Pancreas (tissue), 10 donors: ENCODE results near the gene GORASP2. TPM values are rescaled to one million over a fixed set of nuclear protein-coding genes. Genes with fewer than 3 reads are reported as not detected.

ENCODE experiments used
- ATAC-seq, 4 donors: fragments of 200-7000 bp; cut with Tn5 transposase; one replicate each; pipeline versions ENCODE4 v1.8.0 to v1.9.1; 2020; ENCODE audit warnings: mild to moderate bottlenecking in 4 of 4, moderate library complexity in 4 of 4
- DNase-seq, 6 donors: peaks; one replicate each; pipeline ENCODE4 v3.0.0-alpha.2; 2020
- FAIRE-seq: peaks from 2 replicates; lab custom pipeline; 2012; peaks lifted over from hg19 to GRCh38; lab: Jason Lieb, UNC
- H3K27ac ChIP-seq, 4 donors: fragments of 200-600 bp; sonication (generic); 1 replicate in 3 of 4; 2 replicates in 1 of 4; pipeline versions ENCODE4 v1.5.0 to v1.8.0; 2020
- H3K27me3 ChIP-seq, 4 donors: fragments of 200-600 bp; one replicate each; pipeline ENCODE4 v1.8.0; 2021
- H3K36me3 ChIP-seq, 3 donors: fragments of 200-600 bp; sonication (generic) in 1 of 3; one replicate each; pipeline versions ENCODE4 v1.5.0 to v1.8.0; 2020 to 2021
- H3K4me1 ChIP-seq, 3 donors: fragments of 200-600 bp; one replicate each; pipeline ENCODE4 v1.8.0; 2021
- H3K4me3 ChIP-seq, 4 donors: fragments of 200-600 bp; sonication (generic) in 2 of 4; one replicate each; pipeline versions ENCODE4 v1.5.0 to v1.8.0; 2020 to 2021
- H3K9me3 ChIP-seq, 4 donors: fragments of 200-600 bp; one replicate each; pipeline ENCODE4 v1.8.0; 2021
- CTCF ChIP-seq, 4 donors: fragments of 200-600 bp; sonication (generic) in 3 of 4; IDR thresholded peaks; one replicate each; pipeline versions ENCODE4 v1.5.0 to v1.8.0; 2021; ENCODE audit warnings: antibody characterized with exemption in 4 of 4
- WGBS, 2 donors: extraction: QIAGEN DNeasy Blood & Tissue Kit; methylation state at CpG; one replicate each; pipeline ENCODE4 v1.1.7; 2013; 5-methylcytosine and 5-hydroxymethylcytosine counted together
- intact Hi-C, 3 donors: fragments of 100-400 bp; cut with DNase I; formaldehyde crosslinking; loops; one replicate each; pipeline versions ENCODE4 v1.11.1 to v1.14.2; 2022
- polyA plus RNA-seq, 2 donors: library from polyadenylated mRNA; stranded (reverse); fragments of 200-250 nt; gene quantifications; one replicate each; pipeline ENCODE4 v1.2.3, GENCODE V29; 2013
- total RNA-seq, 6 donors: library from RNA; stranded (reverse); fragmentation: NEBNext Ultra II Directional in 4 of 6; extraction: Animal tissue kit (Norgen Biotek cat#: 25700) in 4 of 6; gene quantifications; one replicate each; pipeline versions ENCODE4 v1.2.1 to v1.2.4, GENCODE V29; 2021 to 2023
- donor health status: healthy with polysubstance abuse.
- donor health status: DM: no; HTN: no; CAD: no; lungs with moderate emphysema.
- donor health status: DM: no; HTN: no; CAD: no.
- donor health status: control.
- donor health status: control.
- donor health status: Bipolar disorder and iron deficiency.
- donor health status: DM: yes; HTN: yes; CAD: no.
- donor health status: DM: no; HTN: no; CAD: no.
- donor health status: DM: no; HTN: no; CAD: no.
- donor health status: DM: yes; HTN: yes; CAD: no.

The GORASP2 gene
- total and polyA plus RNA-seq, 8 donors: 22.6 to 52.4 (median 41.0) TPM

DNA sequence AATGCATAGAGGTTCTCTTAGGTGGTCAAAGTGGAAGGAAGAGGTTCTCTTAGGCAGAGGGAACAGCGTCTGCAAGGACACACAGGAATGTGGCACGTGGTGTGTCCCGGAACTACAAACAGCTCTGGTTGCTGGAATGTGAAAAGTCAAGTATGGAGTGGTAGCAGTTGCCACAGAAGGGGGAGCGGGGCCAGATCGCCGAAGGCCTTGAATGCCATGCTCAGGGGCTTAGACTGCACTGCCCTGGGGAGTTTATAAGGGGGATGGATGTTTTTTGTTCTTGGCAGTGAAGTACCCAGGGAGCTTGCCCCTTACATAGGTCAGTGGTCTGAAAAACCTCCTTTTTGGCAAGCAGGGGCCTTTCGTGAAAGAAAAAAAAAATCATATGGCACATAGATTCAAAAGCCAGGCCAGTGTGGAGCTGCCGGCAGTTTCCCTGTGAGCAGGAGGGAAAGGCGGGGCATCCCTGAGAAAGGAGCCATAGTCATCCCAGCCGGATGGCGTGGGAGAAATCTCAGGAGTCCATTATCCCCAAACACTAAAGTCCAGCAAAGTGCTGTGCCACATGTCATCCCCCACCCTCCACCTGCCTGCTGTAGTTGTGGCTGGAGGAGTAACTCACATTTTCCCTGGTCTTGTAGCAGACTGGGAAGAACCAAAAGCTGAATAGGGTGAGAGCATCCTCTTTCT, 45.4 kb downstream of the GORASP2 start:
- no peak for TF ChIP-seq CTCF (IDR thresholded peaks at IDR 0.05)
- H3K4me3 ChIP-seq: peak overlapping the region in 3 of 4 donors; percentile 57 to 82 (median 72)
- H3K4me1 ChIP-seq: peaks cover 0 to 7% (median 0%) of the 10 kb centered on the region in 3 donors
- H3K36me3 ChIP-seq: no peaks in the 10 kb centered on the region
- DNase-seq: peak in 1 of 6 donors; percentile 28
- WGBS, 2 donors: 56 to 57% methylated on average over 11 of the region's 11 CpGs
- peak; percentile 2 to 16 (median 7) for ATAC-seq
- no peaks in the 10 kb centered on the region for H3K27me3 ChIP-seq
- FAIRE-seq: no peak
- no peaks in the 10 kb centered on the region for H3K9me3 ChIP-seq
- intact Hi-C loops: loop anchor here in 1 of 3 donors (5.0 kb wide), 1 partner anchor 183 kb away; no protein-coding TSS in a partner anchor
- H3K27ac ChIP-seq: no peak overlapping the region

- no peak overlapping the region for H3K4me3 ChIP-seq
- H3K4me1 ChIP-seq: peaks cover 0 to 7% (median 0%) of the 10 kb centered on the region in 3 donors
- no peak for TF ChIP-seq CTCF (IDR thresholded peaks at IDR 0.05)
- H3K27ac ChIP-seq: no peak overlapping the region
- no peaks in the 10 kb centered on the region for H3K36me3 ChIP-seq
- no peaks in the 10 kb centered on the region for H3K9me3 ChIP-seq
- intact Hi-C loops: no loop called here
- DNase-seq: no peak
- no peak for ATAC-seq
- FAIRE-seq: no peak
- WGBS, 2 donors: 72 to 79% methylated on average over 17 of the region's 17 CpGs
- H3K27me3 ChIP-seq: no peaks in the 10 kb centered on the region
Observed at GRCh38 chr2:170975127-170975942, 46.3 kb downstream of the GORASP2 start.

GRCh38 chr2:170975943-170976270, 46.9 kb downstream of the GORASP2 start:
- Histone ChIP-seq H3K36me3 (no peaks in the 10 kb centered on the region), H3K27ac (no peak overlapping the region), H3K4me3 (no peak overlapping the region), H3K4me1 (peaks cover 0 to 7% (median 0%) of the 10 kb centered on the region in 3 donors), H3K27me3 (no peaks in the 10 kb centered on the region), H3K9me3 (no peaks in the 10 kb centered on the region)
- FAIRE-seq (no peak), DNase-seq (no peak), ATAC-seq (no peak)
- WGBS, 2 donors: 83 to 86% methylated on average over 4 of the region's 4 CpGs
- no peak for TF ChIP-seq CTCF (IDR thresholded peaks at IDR 0.05)
- intact Hi-C loops: no loop called here

DNA sequence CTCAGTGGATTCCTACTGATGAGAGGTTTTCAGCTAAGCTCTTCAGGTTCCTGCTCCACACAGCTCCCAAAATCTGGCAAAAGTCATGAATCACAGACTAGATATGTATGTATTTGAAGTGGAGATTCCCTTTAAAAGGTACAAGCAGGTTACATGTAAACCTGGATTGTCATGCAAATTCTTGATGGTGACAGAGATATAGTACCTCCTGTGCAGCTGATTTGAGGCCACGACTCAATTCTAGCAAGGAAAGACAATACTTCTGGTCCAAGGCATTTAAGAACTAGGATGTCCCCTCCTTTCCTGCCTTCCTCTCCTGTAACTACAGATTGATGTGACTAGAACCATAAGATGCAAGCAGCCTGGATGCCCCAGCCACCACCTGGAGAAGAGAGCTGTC, 55.0 kb downstream of the GORASP2 start:
- no peak overlapping the region for H3K27ac ChIP-seq
- WGBS, 2 donors: 36 to 43% methylated on average over 1 of the region's 1 CpG
- H3K36me3 ChIP-seq: no peaks in the 10 kb centered on the region
- FAIRE-seq: no peak
- H3K9me3 ChIP-seq: no peaks in the 10 kb centered on the region
- H3K27me3 ChIP-seq: no peaks in the 10 kb centered on the region
- intact Hi-C loops: no loop called here
- H3K4me3 ChIP-seq: no peak overlapping the region
- no peak for ATAC-seq
- H3K4me1 ChIP-seq: no peaks in the 10 kb centered on the region
- TF ChIP-seq CTCF (IDR thresholded peaks at IDR 0.05): no peak
- DNase-seq: no peak
